Gastrocnemius medialis (tissue), 4 donors: ENCODE measurements around the gene CES1. TPM values are rescaled to one million over a fixed set of nuclear protein-coding genes. Genes with fewer than 3 reads are reported as not detected.
"Not testable (repeated sequence)": the region's sequence is repeated elsewhere in the genome, so short reads cannot be mapped to it uniquely, and the experiment has no call there.

Experiments used
- ATAC-seq, 2 donors: fragments of 150-250 bp; one replicate each; pipeline ENCODE4 v1.9.1; 2016
- DNase-seq, 2 donors: peaks; one replicate each; pipeline ENCODE4 v3.0.0-alpha.2; 2019
- H3K27ac ChIP-seq, 4 donors: fragments of 200-600 bp; sonication (generic); 1 replicate in 1 of 4; 2 replicates in 3 of 4; pipeline ENCODE4 v1.5.1; 2016 to 2018; ENCODE audit warnings: mild to moderate bottlenecking in 2 of 4, moderate library complexity in 1 of 4
- H3K27me3 ChIP-seq, 3 donors: fragments of 200-600 bp; sonication (generic) in 2 of 3; 1 replicate in 1 of 3; 2 replicates in 2 of 3; pipeline versions ENCODE4 v1.5.1 to v1.6.0; 2016 to 2019; ENCODE audit warnings: mild to moderate bottlenecking in 1 of 3, moderate library complexity in 1 of 3
- H3K36me3 ChIP-seq, 2 donors: fragments of 200-600 bp; sonication (generic) in 1 of 2; one replicate each; pipeline ENCODE4 v1.5.1; 2017 to 2018
- H3K4me1 ChIP-seq, 2 donors: fragments of 200-600 bp; sonication (generic) in 1 of 2; one replicate each; pipeline ENCODE4 v1.5.1; 2016 to 2017; ENCODE audit warnings: mild to moderate bottlenecking in 2 of 2
- H3K4me3 ChIP-seq, 4 donors: fragments of 200-600 bp; sonication (generic) in 3 of 4; 1 replicate in 1 of 4; 2 replicates in 3 of 4; pipeline ENCODE4 v1.5.1; 2016 to 2019; ENCODE audit warnings: mild to moderate bottlenecking in 2 of 4
- H3K9me3 ChIP-seq, 3 donors: fragments of 200-600 bp; sonication (generic) in 2 of 3; 1 replicate in 1 of 3; 2 replicates in 2 of 3; pipeline ENCODE4 v1.5.1; 2016 to 2019
- CTCF ChIP-seq, 5 experiments: fragments of 450-650 bp in 3 of 5; fragments of 200-600 bp in 2 of 5; sonication (generic) in 2 of 5; IDR thresholded peaks in 4 of 5; conservative IDR thresholded peaks in 1 of 5; 1 replicate in 4 of 5; 2 replicates in 1 of 5; pipeline ENCODE4 v1.5.1; 2016 to 2019; ENCODE audit warnings: antibody characterized with exemption in 5 of 5, mild to moderate bottlenecking in 3 of 5, moderate library complexity in 3 of 5
- POLR2A ChIP-seq, 2 donors: fragments of 450-650 bp; IDR thresholded peaks; one replicate each; pipeline ENCODE4 v1.6.1; 2017; ENCODE audit warnings: antibody characterized with exemption in 2 of 2, mild to moderate bottlenecking in 2 of 2, moderate library complexity in 2 of 2
- in situ Hi-C, 4 donors: fragments of 200-750 bp; cut with MboI; loops; one replicate each; pipeline versions ENCODE4 v1.15.0 to v1.8.0; 2017; ENCODE audit warnings: low sequenced_read_pairs in 4 of 4
- intact Hi-C: fragments of 100-400 bp; cut with DNase I; formaldehyde crosslinking; loops from one replicate; pipeline ENCODE4 v1.15.1; 2023; ENCODE audit warnings: low total_unique reads
- total RNA-seq, 4 donors: library from RNA; depleted of rRNA; stranded (reverse); fragments of >200 nt; gene quantifications; one replicate each; pipeline versions ENCODE4 v1.1.0 to v1.2.3, GENCODE V29; 2016

CES1 gene
- total RNA-seq, 4 donors from 2014 or later, result 2.2 to 5.1 (median 3.1) TPM

GRCh38 chr16:55812951-55813350, 19.9 kb downstream of the CES1 start:
- Histone ChIP-seq H3K4me3 (no peak overlapping the region), H3K4me1 (no peaks in the 10 kb centered on the region), H3K27me3 (peaks cover 0 to 9% (median 0%) of the 10 kb centered on the region in 3 donors), H3K9me3 (no peaks in the 10 kb centered on the region), H3K27ac (no peak overlapping the region), H3K36me3 (no peaks in the 10 kb centered on the region)
- DNase-seq (no peak), ATAC-seq (no peak)
- TF ChIP-seq POLR2A (IDR thresholded peaks at IDR 0.05) (no peak), CTCF (IDR thresholded peaks at IDR 0.05 in 4 of 5, conservative IDR thresholded peaks at IDR 0.05 in 1 of 5) (no peak)
- in situ Hi-C loops (no loop called here), intact Hi-C loops (no loop called here)

GRCh38 chr16:55811811-55812210, 21.1 kb downstream of the CES1 start:
- ATAC-seq, result no peak
- no peak for TF ChIP-seq POLR2A (IDR thresholded peaks at IDR 0.05)
- no peak for TF ChIP-seq CTCF (IDR thresholded peaks at IDR 0.05 in 4 of 5, conservative IDR thresholded peaks at IDR 0.05 in 1 of 5)
- Histone ChIP-seq H3K4me3 (no peak overlapping the region), H3K9me3 (no peaks in the 10 kb centered on the region), H3K4me1 (no peaks in the 10 kb centered on the region), H3K27me3 (peaks cover 0 to 3% (median 0%) of the 10 kb centered on the region in 3 donors), H3K36me3 (no peaks in the 10 kb centered on the region), H3K27ac (no peak overlapping the region)
- intact Hi-C loops (no loop called here), in situ Hi-C loops (no loop called here)
- no peak for DNase-seq

- in situ Hi-C loops (no loop called here), intact Hi-C loops (no loop called here)
- TF ChIP-seq POLR2A (IDR thresholded peaks at IDR 0.05) (no peak), CTCF (IDR thresholded peaks at IDR 0.05 in 4 of 5, conservative IDR thresholded peaks at IDR 0.05 in 1 of 5) (no peak)
These were observed 22.4 kb downstream of the CES1 start for GRCh38 chr16:55810451-55810961.

GRCh38 chr16:55809851-55810250, 23.0 kb downstream of the CES1 start:
- no peak overlapping the region for H3K27ac ChIP-seq
- H3K36me3 ChIP-seq, result no peaks in the 10 kb centered on the region
- H3K4me3 ChIP-seq, result no peak overlapping the region
- DNase-seq, result no peak
- no peaks in the 10 kb centered on the region for H3K9me3 ChIP-seq
- intact Hi-C loops (no loop called here), in situ Hi-C loops (no loop called here)
- no peak for TF ChIP-seq POLR2A (IDR thresholded peaks at IDR 0.05)
- no peak for TF ChIP-seq CTCF (IDR thresholded peaks at IDR 0.05 in 4 of 5, conservative IDR thresholded peaks at IDR 0.05 in 1 of 5)
- no peaks in the 10 kb centered on the region for H3K27me3 ChIP-seq
- no peak for ATAC-seq
- no peaks in the 10 kb centered on the region for H3K4me1 ChIP-seq

More at GRCh38 chr16:55810451-55810961, 22.4 kb downstream of the CES1 start:
- H3K36me3 ChIP-seq, result no peaks in the 10 kb centered on the region
- no peak overlapping the region for H3K27ac ChIP-seq
- no peaks in the 10 kb centered on the region for H3K27me3 ChIP-seq
- no peak overlapping the region for H3K4me3 ChIP-seq
- DNase-seq, result no peak
- no peaks in the 10 kb centered on the region for H3K9me3 ChIP-seq
- H3K4me1 ChIP-seq, result no peaks in the 10 kb centered on the region
- ATAC-seq, result no peak

GRCh38 chr16:55809386-55809785, 23.5 kb downstream of the CES1 start:
- in situ Hi-C loops (no loop called here), intact Hi-C loops (no loop called here)
- Histone ChIP-seq H3K27me3 (no peaks in the 10 kb centered on the region), H3K27ac (no peak overlapping the region), H3K9me3 (no peaks in the 10 kb centered on the region), H3K4me1 (no peaks in the 10 kb centered on the region), H3K36me3 (no peaks in the 10 kb centered on the region), H3K4me3 (no peak overlapping the region)
- no peak for TF ChIP-seq CTCF (IDR thresholded peaks at IDR 0.05 in 4 of 5, conservative IDR thresholded peaks at IDR 0.05 in 1 of 5)
- no peak for TF ChIP-seq POLR2A (IDR thresholded peaks at IDR 0.05)
- DNase-seq (no peak), ATAC-seq (no peak)

GRCh38 chr16:55808286-55808685, 24.6 kb downstream of the CES1 start:
- H3K36me3 ChIP-seq, intact Hi-C loops: not testable (repeated sequence)

GRCh38 chr16:55805104-55805503, 27.8 kb downstream of the CES1 start:
- H3K9me3 ChIP-seq, intact Hi-C loops, ATAC-seq, H3K36me3 ChIP-seq, in situ Hi-C loops, H3K27ac ChIP-seq, H3K4me1 ChIP-seq, H3K27me3 ChIP-seq, DNase-seq, H3K4me3 ChIP-seq: not testable (repeated sequence)

More at GRCh38 chr16:55808286-55808685, 24.6 kb downstream of the CES1 start:
- in situ Hi-C loops, H3K27me3 ChIP-seq, DNase-seq, H3K27ac ChIP-seq, H3K4me1 ChIP-seq, ATAC-seq, H3K4me3 ChIP-seq, H3K9me3 ChIP-seq: not testable (repeated sequence)
